IMR-90 (cell line): Measurements from ENCODE around the gene OR2J1. TPM values are rescaled to one million over a fixed set of nuclear protein-coding genes. Genes with fewer than 3 reads are reported as not detected.

Source experiments
- ATAC-seq: fragments of 200-7000 bp; cut with Tn5 transposase; 2 replicates; pipeline ENCODE4 v1.9.1; 2020; ENCODE audit warnings: low read depth, mild to moderate bottlenecking, moderate library complexity
- BruUV-seq: library from RNA; stranded (reverse); fragments of 400-500 nt; replicated peaks from 2 replicates; lab custom pipeline; 2021; lab: Mats Ljungman, UMichigan
- CTCF ChIA-PET: fragments of 300-600 bp; formaldehyde crosslinking; extraction: SDS; loops from one replicate; lab custom pipeline; 2021; ENCODE audit warnings: antibody characterized with exemption; lab: Yijun Ruan, JAX
- POLR2A ChIA-PET: fragments of 300-600 bp; sonication (Branson Sonifier 250); formaldehyde crosslinking; loops from one replicate; lab custom pipeline; 2022; ENCODE audit warnings: antibody characterized with exemption; ENCODE audit not compliant: unreplicated experiment; lab: Charles Lee
- DNase-seq: peaks from one replicate; pipeline ENCODE4 v3.0.0; 2013
- H2AFZ ChIP-seq: replicated peaks from 2 replicates; pipeline ENCODE3; 2013; ENCODE audit warnings: low read length, mild to moderate bottlenecking; ENCODE audit not compliant: poor library complexity
- H2AK5ac ChIP-seq: 2 replicates; pipeline ENCODE4 v1.6.1; 2013; ENCODE audit warnings: low read depth, low read length, inconsistent platforms
- H2AK9ac ChIP-seq: replicated peaks from 2 replicates; pipeline ENCODE3; 2013; ENCODE audit warnings: mild to moderate bottlenecking, low read depth, low read length, moderate library complexity; ENCODE audit not compliant: poor library complexity
- H2BK120ac ChIP-seq: 2 replicates; pipeline ENCODE4 v1.6.1; 2013; ENCODE audit warnings: low read depth, low read length, inconsistent platforms
- H2BK15ac ChIP-seq: 3 replicates; pipeline ENCODE4 v1.6.1; 2013; ENCODE audit warnings: low read depth, low read length, inconsistent platforms
- H2BK20ac ChIP-seq: 2 replicates; pipeline ENCODE4 v1.6.1; 2013; ENCODE audit warnings: low read depth, mild to moderate bottlenecking, inconsistent platforms, low read length, moderate library complexity
- H2BK5ac ChIP-seq: 2 replicates; pipeline ENCODE4 v1.6.1; 2013; ENCODE audit warnings: mild to moderate bottlenecking, low read depth, low read length, inconsistent platforms; ENCODE audit not compliant: poor library complexity, severe bottlenecking
- H3K14ac ChIP-seq: replicated peaks from 2 replicates; pipeline ENCODE4 v1.6.1; 2013; ENCODE audit warnings: low read depth, low read length, inconsistent platforms
- H3K18ac ChIP-seq: 2 replicates; pipeline ENCODE4 v1.6.1; 2013; ENCODE audit warnings: low read depth, low read length, control low read depth
- H3K23ac ChIP-seq: 2 replicates; pipeline ENCODE4 v1.6.1; 2013; ENCODE audit warnings: low read depth, low read length, inconsistent platforms
- H3K27ac ChIP-seq: 2 replicates; pipeline ENCODE4 v1.5.1; 2013; ENCODE audit warnings: mild to moderate bottlenecking, control low read depth, low read length; ENCODE audit not compliant: insufficient read depth
- H3K27me3 ChIP-seq: 2 replicates; pipeline ENCODE4 v1.6.1; 2013; ENCODE audit warnings: low read length; ENCODE audit not compliant: control insufficient read depth, insufficient read depth
- H3K36me3 ChIP-seq: 2 replicates; pipeline ENCODE4 v1.6.1; 2013; ENCODE audit warnings: low read length, mixed read lengths; ENCODE audit not compliant: control insufficient read depth, insufficient read depth
- H3K4ac ChIP-seq: 2 replicates; pipeline ENCODE4 v1.6.1; 2013; ENCODE audit warnings: low read depth, low read length, inconsistent platforms
- H3K4me1 ChIP-seq: 2 replicates; pipeline ENCODE4 v1.6.1; 2013; ENCODE audit warnings: low read length, mixed read lengths; ENCODE audit not compliant: control insufficient read depth, insufficient read depth
- H3K4me2 ChIP-seq: 2 replicates; pipeline ENCODE4 v1.6.1; 2013; ENCODE audit warnings: low read depth, mild to moderate bottlenecking, control low read depth, low read length, moderate library complexity
- H3K4me3 ChIP-seq: 2 replicates; pipeline ENCODE4 v1.5.1; 2013; ENCODE audit warnings: low read depth, mild to moderate bottlenecking, control low read depth, low read length, moderate library complexity; ENCODE audit not compliant: insufficient read depth
- H3K56ac ChIP-seq: 2 replicates; pipeline ENCODE4 v1.6.1; 2013; ENCODE audit warnings: low read length, inconsistent platforms; ENCODE audit not compliant: insufficient read depth; ENCODE audit errors: extremely low read depth
- H3K79me1 ChIP-seq, 2 experiments: 2 replicates each; pipeline ENCODE4 v1.6.1; 2013; ENCODE audit warnings: low read length in 2 of 2, inconsistent platforms in 1 of 2, low read depth in 1 of 2
- H3K9ac ChIP-seq: 2 replicates; pipeline ENCODE4 v1.6.1; 2013; ENCODE audit warnings: low read depth, low read length, control low read depth
- H3K9me1 ChIP-seq: 2 replicates; pipeline ENCODE4 v1.6.1; 2013; ENCODE audit warnings: low read length, inconsistent platforms; ENCODE audit not compliant: insufficient read depth
- H3K9me3 ChIP-seq: 2 replicates; pipeline ENCODE4 v1.6.1; 2013; ENCODE audit warnings: low read length; ENCODE audit not compliant: control insufficient read depth, insufficient read depth
- H4K20me1 ChIP-seq: 2 replicates; pipeline ENCODE4 v1.6.1; 2013; ENCODE audit warnings: low read length, inconsistent platforms; ENCODE audit not compliant: insufficient read depth
- H4K5ac ChIP-seq: 2 replicates; pipeline ENCODE4 v1.6.1; 2013; ENCODE audit warnings: mild to moderate bottlenecking, low read depth, low read length, control low read depth
- H4K8ac ChIP-seq, 2 experiments: 2 replicates each; pipeline ENCODE4 v1.6.1; 2013; ENCODE audit warnings: low read depth in 2 of 2, low read length in 2 of 2, control low read depth in 1 of 2, inconsistent platforms in 1 of 2
- H4K91ac ChIP-seq: 2 replicates; pipeline ENCODE4 v1.6.1; 2013; ENCODE audit warnings: low read depth, low read length, inconsistent platforms; ENCODE audit not compliant: insufficient read depth
- BHLHE40 ChIP-seq: fragments of 150-350 bp; IDR thresholded peaks from 2 replicates; pipeline ENCODE4 v1.6.1; 2016; ENCODE audit warnings: mild to moderate bottlenecking, low read depth, low read length
- CEBPB ChIP-seq: IDR thresholded peaks from 2 replicates; pipeline ENCODE4 v1.6.1; 2012; ENCODE audit warnings: low read depth, low read length, improper control_type of control experiment
- CHD1 ChIP-seq: IDR thresholded peaks from 2 replicates; pipeline ENCODE4 v1.6.1; 2012; ENCODE audit warnings: low read depth, low read length, improper control_type of control experiment
- CTCF ChIP-seq: conservative IDR thresholded peaks from 2 replicates; pipeline ENCODE4 v1.5.1; 2012; ENCODE audit warnings: mild to moderate bottlenecking, low read depth, low read length, improper control_type of control experiment
- MAZ ChIP-seq: IDR thresholded peaks from 2 replicates; pipeline ENCODE4 v1.6.1; 2012; ENCODE audit warnings: low read depth, mild to moderate bottlenecking, low read length, improper control_type of control experiment, moderate library complexity, borderline replicate concordance
- MXI1 ChIP-seq: IDR thresholded peaks from 2 replicates; pipeline ENCODE4 v1.6.1; 2012; ENCODE audit warnings: low read depth, mild to moderate bottlenecking, low read length, moderate library complexity, borderline replicate concordance
- NFE2L2 ChIP-seq: fragments of 150-350 bp; IDR thresholded peaks from 2 replicates; pipeline ENCODE4 v1.6.1; 2016; ENCODE audit warnings: low read depth, mild to moderate bottlenecking, low read length
- POLR2A ChIP-seq: IDR thresholded peaks from 2 replicates; pipeline ENCODE4 v1.6.1; 2012; ENCODE audit warnings: mild to moderate bottlenecking, low read depth, low read length
- RCOR1 ChIP-seq: IDR thresholded peaks from 2 replicates; pipeline ENCODE4 v1.6.1; 2012; ENCODE audit warnings: mild to moderate bottlenecking, low read length, improper control_type of control experiment; ENCODE audit not compliant: insufficient replicate concordance
- USF2 ChIP-seq: fragments of 150-350 bp; IDR thresholded peaks from 2 replicates; pipeline ENCODE4 v1.6.1; 2017; ENCODE audit warnings: mild to moderate bottlenecking, antibody characterized with exemption, low read length, low read depth
- WGBS, 2 experiments: methylation state at CpG; one replicate each; pipeline versions ENCODE4 v1.1.5 to v1.1.7; 2013; ENCODE audit warnings: missing lambda C conversion rate in 2 of 2; ENCODE audit not compliant: insufficient read length in 1 of 2; ENCODE audit errors: extremely low coverage in 2 of 2; 5-methylcytosine and 5-hydroxymethylcytosine counted together
- dilution Hi-C: fragments of 300-500 bp; cut with HindIII; formaldehyde crosslinking; loops from one replicate; pipeline ENCODE4 v1.14.3; 2018; ENCODE audit warnings: low sequenced_read_pairs; ENCODE audit not compliant: unreplicated experiment
- in situ Hi-C: fragments of 300-500 bp; cut with MboI; formaldehyde crosslinking; loops from 3 replicates; pipeline ENCODE4 v1.14.3; 2019; ENCODE audit warnings: low sequenced_read_pairs, inconsistent platforms, mixed read lengths
- intact Hi-C: fragments of 100-400 bp; cut with micrococcal nuclease; formaldehyde crosslinking; loops from 2 replicates; pipeline ENCODE4 v1.10.0; 2022
- polyA plus RNA-seq, 3 experiments: library from polyadenylated mRNA; depleted of rRNA; stranded (reverse); fragments of >200 nt; gene quantifications; 2 replicates each; pipeline ENCODE4 v1.2.3, GENCODE V29; 2012; ENCODE audit warnings: low replicate concordance in 1 of 3
- total RNA-seq: library from RNA; depleted of rRNA; stranded (reverse); fragments of >200 nt; gene quantifications from 2 replicates; pipeline ENCODE4 v1.2.3, GENCODE V29; 2012

The OR2J1 gene
- total and polyA plus RNA-seq, 2 of the 4 experiments (the other 2 are of a cell fraction) = not detected

- no peaks in the 10 kb centered on the region for H3K27me3 ChIP-seq
- dilution Hi-C loops = no loop called here
- ATAC-seq = no peak
- TF ChIP-seq RCOR1 (no peak), USF2 (no peak), BHLHE40 (no peak), POLR2A (no peak), NFE2L2 (no peak), MAZ (no peak), CEBPB (no peak), CHD1 (no peak), MXI1 (no peak), CTCF (no peak)
- no peak overlapping the region for H3K56ac ChIP-seq
- no CpG with 5 or more reads among the region's 2 CpGs for WGBS, 2 experiments
- H3K4me1 ChIP-seq = no peaks in the 10 kb centered on the region
- DNase-seq = no peak
- no peak overlapping the region for H3K27ac ChIP-seq
- no peaks in the 10 kb centered on the region for H3K36me3 ChIP-seq
- H3K9me1 ChIP-seq = no peaks in the 10 kb centered on the region
- BruUV-seq = no TSS peak
- H2BK5ac ChIP-seq = no peak overlapping the region
- intact Hi-C loops = no loop called here
- H4K91ac ChIP-seq = no peak overlapping the region
- H2AK9ac ChIP-seq = no peak overlapping the region
- CTCF ChIA-PET = no interaction called here
- H4K5ac ChIP-seq = no peak overlapping the region
- no peak overlapping the region for H3K18ac ChIP-seq
- H3K79me1 ChIP-seq = no peaks in the 10 kb centered on the region
- H2BK120ac ChIP-seq = no peak overlapping the region
- no peak overlapping the region for H2BK15ac ChIP-seq
- no peak overlapping the region for H3K14ac ChIP-seq
- no peak overlapping the region for H2BK20ac ChIP-seq
- H2AFZ ChIP-seq = no peak overlapping the region
- no peak overlapping the region for H4K8ac ChIP-seq
- no peak overlapping the region for H3K4me2 ChIP-seq
- H3K23ac ChIP-seq = no peak overlapping the region
- H3K4ac ChIP-seq = no peak overlapping the region
- H3K4me3 ChIP-seq = no peak overlapping the region
- in situ Hi-C loops = no loop called here
- H3K9me3 ChIP-seq = peaks cover 22% of the 10 kb centered on the region
- POLR2A ChIA-PET = no interaction called here
- no peak overlapping the region for H2AK5ac ChIP-seq
- no peak overlapping the region for H3K9ac ChIP-seq
- H4K20me1 ChIP-seq = no peaks in the 10 kb centered on the region
Observed at GRCh38 chr6:29131691-29132090, 32.4 kb downstream of the OR2J1 start.
